HepG2 (cell line): ENCODE data around the gene CA10. TPM values are rescaled to one million over a fixed set of nuclear protein-coding genes. Genes with fewer than 3 reads are reported as not detected.

ENCODE experiments used
- ATAC-seq: fragments of 200-7000 bp; cut with Tn5 transposase; 3 replicates; pipeline ENCODE4 v1.9.1; 2020; ENCODE audit warnings: mild to moderate bottlenecking, moderate library complexity
- BruUV-seq: library from RNA; stranded (reverse); fragments of 400-500 nt; replicated peaks from 2 replicates; lab custom pipeline; 2021; lab: Mats Ljungman, UMichigan
- CTCF ChIA-PET: fragments of 300-600 bp; formaldehyde crosslinking; extraction: SDS; loops from one replicate; lab custom pipeline; 2021; ENCODE audit warnings: low total read pairs, inconsistent platforms, low intra/inter-chr PET ratio; lab: Yijun Ruan, JAX
- POLR2A ChIA-PET: fragments of 350-600 bp; sonication (Branson Sonifier 250); formaldehyde crosslinking; loops from one replicate; lab custom pipeline; 2020; ENCODE audit warnings: antibody characterized with exemption, inconsistent platforms; lab: Yijun Ruan, JAX
- DNase-seq: peaks from one replicate; pipeline ENCODE4 v3.0.0-alpha.2; 2015; ENCODE audit warnings: low spot score
- FAIRE-seq: peaks from 3 replicates; lab custom pipeline; 2011; peaks lifted over from hg19 to GRCh38; lab: Jason Lieb, UNC
- H2AFZ ChIP-seq: one replicate; pipeline ENCODE4 v1.6.1; 2011; ENCODE audit warnings: low read length, inconsistent platforms
- H3K27ac ChIP-seq: fragments of 300-600 bp; 3 replicates; pipeline ENCODE4 v1.8.0; 2011; ENCODE audit warnings: mixed run types, mild to moderate bottlenecking, mixed read lengths, low read length, inconsistent platforms; ENCODE audit not compliant: insufficient read depth; ENCODE audit errors: extremely low read length
- H3K27me3 ChIP-seq, 2 experiments: fragments of 200-600 bp in 1 of 2; 2 replicates in 1 of 2; 3 replicates in 1 of 2; pipeline versions ENCODE4 v1.6.0 to v1.8.0; 2011; ENCODE audit warnings: low read length in 2 of 2, mild to moderate bottlenecking in 2 of 2, moderate library complexity in 2 of 2, inconsistent platforms in 1 of 2; ENCODE audit not compliant: insufficient read depth in 2 of 2, control insufficient read depth in 1 of 2
- H3K36me3 ChIP-seq, 2 experiments: fragments of 200-600 bp in 1 of 2; replicated peaks in 1 of 2; 2 replicates in 1 of 2; 3 replicates in 1 of 2; pipeline versions ENCODE4 v1.5.1 to v1.8.0; 2011; ENCODE audit warnings: low read length in 2 of 2, inconsistent platforms in 1 of 2; ENCODE audit not compliant: insufficient read depth in 2 of 2, control insufficient read depth in 1 of 2
- H3K4me1 ChIP-seq: 2 replicates; pipeline ENCODE4 v1.5.1; 2012; ENCODE audit warnings: low read length, inconsistent platforms; ENCODE audit not compliant: insufficient read depth
- H3K4me2 ChIP-seq: 2 replicates; pipeline ENCODE4 v1.6.0; 2011; ENCODE audit warnings: low read depth, low read length, inconsistent platforms
- H3K4me3 ChIP-seq, 3 experiments: fragments of 200-600 bp in 1 of 3; sonication (generic), shearing (Covaris generic) in 1 of 3; replicated peaks in 1 of 3; 2 replicates each; pipeline ENCODE4 v1.5.1; 2011 to 2016; ENCODE audit warnings: low read length in 3 of 3, inconsistent platforms in 2 of 3, low read depth in 2 of 3, mild to moderate bottlenecking in 2 of 3, control low read depth in 1 of 3, mixed read lengths in 1 of 3; ENCODE audit not compliant: insufficient read depth in 1 of 3
- H3K79me2 ChIP-seq: one replicate; pipeline ENCODE4 v1.6.1; 2011; ENCODE audit warnings: low read length, inconsistent platforms; ENCODE audit not compliant: insufficient read depth
- H3K9ac ChIP-seq: 2 replicates; pipeline ENCODE4 v1.6.0; 2011; ENCODE audit warnings: mild to moderate bottlenecking, low read depth, low read length, inconsistent platforms; ENCODE audit not compliant: insufficient read depth
- H3K9me3 ChIP-seq: 2 replicates; pipeline ENCODE4 v1.5.1; 2012; ENCODE audit warnings: mild to moderate bottlenecking, low read length
- H4K20me1 ChIP-seq: 2 replicates; pipeline ENCODE4 v1.6.0; 2011; ENCODE audit warnings: inconsistent platforms, mild to moderate bottlenecking, low read length, moderate library complexity; ENCODE audit not compliant: insufficient read depth
- BRCA1 ChIP-seq: sonication (generic); formaldehyde crosslinking; IDR thresholded peaks from 2 replicates; pipeline ENCODE4 v1.4.0; 2020; ENCODE audit warnings: missing genetic modification reagents
- CREB3 ChIP-seq: sonication (generic); formaldehyde crosslinking; IDR thresholded peaks from 2 replicates; pipeline ENCODE4 v1.5.0; 2020; ENCODE audit warnings: missing genetic modification reagents
- ERF ChIP-seq: IDR thresholded peaks from 2 replicates; pipeline ENCODE4 v1.6.1; 2018; ENCODE audit warnings: missing biosample characterization, missing genetic modification reagents
- HMG20B ChIP-seq: conservative IDR thresholded peaks from 2 replicates; pipeline ENCODE4 v1.6.1; 2016; ENCODE audit warnings: missing genetic modification reagents, missing compliant biosample characterization
- MEIS2 ChIP-seq: sonication (generic); formaldehyde crosslinking; IDR thresholded peaks from 2 replicates; pipeline ENCODE4 v1.9.0; 2021; ENCODE audit warnings: mild to moderate bottlenecking, missing genetic modification reagents
- REPIN1 ChIP-seq: sonication (generic); formaldehyde crosslinking; IDR thresholded peaks from 2 replicates; pipeline ENCODE4 v1.8.0; 2022; ENCODE audit warnings: missing genetic modification reagents, low read depth, mild to moderate bottlenecking, borderline replicate concordance
- SMYD3 ChIP-seq: sonication (generic); formaldehyde crosslinking; IDR thresholded peaks from 2 replicates; pipeline ENCODE4 v1.8.1; 2023; ENCODE audit warnings: mild to moderate bottlenecking, missing genetic modification reagents
- SPEN ChIP-seq: sonication (generic); formaldehyde crosslinking; IDR thresholded peaks from 2 replicates; pipeline ENCODE4 v1.5.1; 2020; ENCODE audit warnings: low read depth, mild to moderate bottlenecking, missing genetic modification reagents
- SRSF9 ChIP-seq: fragments of 200-400 bp; formaldehyde crosslinking; IDR thresholded peaks from 2 replicates; pipeline ENCODE4 v1.6.1; 2018; ENCODE audit warnings: borderline replicate concordance, mild to moderate bottlenecking, low read depth, low read length; ENCODE audit not compliant: insufficient read depth, poor library complexity, severe bottlenecking
- SSRP1 ChIP-seq: IDR thresholded peaks from 2 replicates; pipeline ENCODE4 v1.6.1; 2016; ENCODE audit warnings: control low read depth
- TCF12 ChIP-seq, 2 experiments: fragments of 450-650 bp in 1 of 2; sonication (generic) in 1 of 2; formaldehyde crosslinking in 1 of 2; IDR thresholded peaks; 2 replicates each; pipeline versions ENCODE4 v1.6.1 to v1.8.0; 2017 to 2022; ENCODE audit warnings: antibody characterized with exemption in 1 of 2, mild to moderate bottlenecking in 1 of 2, missing genetic modification reagents in 1 of 2, moderate library complexity in 1 of 2
- TOE1 ChIP-seq: sonication (generic); formaldehyde crosslinking; IDR thresholded peaks from 2 replicates; pipeline ENCODE4 v1.4.0; 2020; ENCODE audit warnings: mild to moderate bottlenecking, missing genetic modification reagents
- ZBTB34 ChIP-seq: sonication (generic); formaldehyde crosslinking; IDR thresholded peaks from 2 replicates; pipeline ENCODE4 v1.8.0; 2022; ENCODE audit warnings: mild to moderate bottlenecking, missing genetic modification reagents
- ZBTB37 ChIP-seq: sonication (generic); formaldehyde crosslinking; IDR thresholded peaks from 2 replicates; pipeline ENCODE4 v1.4.0; 2020; ENCODE audit warnings: mild to moderate bottlenecking, missing genetic modification reagents
- ZFX ChIP-seq: sonication (generic); formaldehyde crosslinking; IDR thresholded peaks from 2 replicates; pipeline ENCODE4 v1.4.0; 2020; ENCODE audit warnings: mild to moderate bottlenecking, low read depth, missing genetic modification reagents, moderate library complexity
- ZNF331 ChIP-seq: sonication (generic); formaldehyde crosslinking; IDR thresholded peaks from 2 replicates; pipeline ENCODE4 v1.4.0; 2020; ENCODE audit warnings: missing genetic modification reagents
- WGBS: methylation state at CpG from one replicate; pipeline ENCODE4 v1.1.6; 2017; ENCODE audit warnings: low lambda C conversion rate; 5-methylcytosine and 5-hydroxymethylcytosine counted together
- in situ Hi-C: cut with HindIII; loops from 2 replicates; pipeline ENCODE4 v1.10.0; 2017; ENCODE audit warnings: low pct_unique_long_range_greater_than_20kb; ENCODE audit not compliant: extremely low pct_ligation_motif_present
- intact Hi-C: fragments of 100-400 bp; cut with micrococcal nuclease; formaldehyde crosslinking; loops from one replicate; pipeline ENCODE4 v1.10.0; 2022; ENCODE audit not compliant: unreplicated experiment
- polyA plus RNA-seq, 8 experiments: library from polyadenylated mRNA; depleted of rRNA in 3 of 8; stranded (reverse) in 7 of 8; unstranded in 1 of 8; fragments of >200 nt; fragmentation: Illumina TruSeq in 4 of 8; extraction: Trizol in 4 of 8; gene quantifications; 2 replicates each; pipeline versions ENCODE4 v1.2.1 to v1.2.3, GENCODE V29; 2011 to 2016; ENCODE audit warnings: low read depth in 4 of 8, missing spikeins in 1 of 8, mixed read lengths in 1 of 8; ENCODE audit not compliant: insufficient read depth in 1 of 8
- total RNA-seq, 5 experiments: library from RNA; depleted of rRNA; stranded (reverse); fragments of >200 nt; fragmentation: Illumina TruSeq; extraction: Trizol; gene quantifications; 2 replicates each; pipeline ENCODE4 v1.2.3, GENCODE V29; 2016; ENCODE audit warnings: low read depth in 1 of 5
- TF ChIP-seq, protein P1 (sequence below): sonication (generic); formaldehyde crosslinking; IDR thresholded peaks from 2 replicates; pipeline ENCODE4 v1.9.0; 2021; ENCODE audit warnings: missing genetic modification reagents, borderline replicate concordance

The CA10 gene
- total and polyA plus RNA-seq, 2 of the 13 experiments (the other 11 are each of a cell fraction or from before 2014, with no cell fraction given), result not detected

- TF ChIP-seq, protein P1, sequence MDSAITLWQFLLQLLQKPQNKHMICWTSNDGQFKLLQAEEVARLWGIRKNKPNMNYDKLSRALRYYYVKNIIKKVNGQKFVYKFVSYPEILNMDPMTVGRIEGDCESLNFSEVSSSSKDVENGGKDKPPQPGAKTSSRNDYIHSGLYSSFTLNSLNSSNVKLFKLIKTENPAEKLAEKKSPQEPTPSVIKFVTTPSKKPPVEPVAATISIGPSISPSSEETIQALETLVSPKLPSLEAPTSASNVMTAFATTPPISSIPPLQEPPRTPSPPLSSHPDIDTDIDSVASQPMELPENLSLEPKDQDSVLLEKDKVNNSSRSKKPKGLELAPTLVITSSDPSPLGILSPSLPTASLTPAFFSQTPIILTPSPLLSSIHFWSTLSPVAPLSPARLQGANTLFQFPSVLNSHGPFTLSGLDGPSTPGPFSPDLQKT (CRISPR knock-in tag), result no peak
- no peak for TF ChIP-seq REPIN1 (CRISPR knock-in tag)
- no peak for TF ChIP-seq BRCA1
- no peak for TF ChIP-seq ERF
- no peak for TF ChIP-seq CREB3 (CRISPR knock-in tag)
These were observed 475.2 kb downstream of the CA10 start (continued) for GRCh38 chr17:51683291-51683690.

- no peaks in the 10 kb centered on the region for H4K20me1 ChIP-seq
- ChIA-PET CTCF (no interaction called here), POLR2A (no interaction called here)
- TF ChIP-seq ZNF331 (CRISPR knock-in tag), result no peak
- TF ChIP-seq TOE1 (CRISPR knock-in tag), result no peak
- TF ChIP-seq SMYD3 (CRISPR knock-in tag), result no peak
- no peak for TF ChIP-seq HMG20B (CRISPR knock-in tag)
- no peak for TF ChIP-seq ZBTB37 (CRISPR knock-in tag)
- TF ChIP-seq ZFX, result no peak
- no peak for TF ChIP-seq SRSF9
- TF ChIP-seq SPEN (CRISPR knock-in tag), result no peak
- no peak for TF ChIP-seq ZBTB34 (CRISPR knock-in tag)
- no peak for TF ChIP-seq MEIS2 (CRISPR knock-in tag)
- TF ChIP-seq SSRP1 (CRISPR knock-in tag), result no peak
- no peak for TF ChIP-seq TCF12 (IDR thresholded peaks at IDR 0.05)
- TF ChIP-seq TCF12 (CRISPR knock-in tag; IDR thresholded peaks at IDR 0.05), result no peak
- no peak overlapping the region for H3K27ac ChIP-seq
- no peaks in the 10 kb centered on the region for H3K36me3 ChIP-seq
- H3K27me3 ChIP-seq, result 0 out of 5 replicates have a peak, but pooled peaks cover 0 to 3% of the 10 kb centered on the region in 2 experiments
- intact Hi-C loops (no loop called here), in situ Hi-C loops (loop anchor here (5.0 kb wide), 2 partner anchors 50 kb away; no protein-coding TSS in a partner anchor)
- no peak overlapping the region for H3K9ac ChIP-seq
- no peak for FAIRE-seq
- no peak overlapping the region for H3K4me3 ChIP-seq
- no peaks in the 10 kb centered on the region for H3K4me1 ChIP-seq
- no peak for ATAC-seq
- H2AFZ ChIP-seq, result no peak overlapping the region
- no peaks in the 10 kb centered on the region for H3K9me3 ChIP-seq
- BruUV-seq, result no TSS peak
- H3K79me2 ChIP-seq, result no peaks in the 10 kb centered on the region
- no peak for DNase-seq
- WGBS, result under 1% methylated on average over 5 of the region's 5 CpGs
- no peak overlapping the region for H3K4me2 ChIP-seq
These were observed 476.4 kb downstream of the CA10 start for GRCh38 chr17:51682115-51682514.
